GM18502 (cell line): ENCODE results near the gene MAGEA11.
"Not testable (repeated sequence)": the region's sequence is repeated elsewhere in the genome, so short reads cannot be mapped to it uniquely, and the experiment has no call there.

ENCODE experiments used
- ATAC-seq: cut with Tn5 transposase; IDR thresholded peaks from one replicate; pipeline ENCODE4 v1.9.1; 2021; ENCODE audit warnings: mild to moderate bottlenecking; ENCODE audit not compliant: unreplicated experiment, poor library complexity

The MAGEA11 gene

DNA sequence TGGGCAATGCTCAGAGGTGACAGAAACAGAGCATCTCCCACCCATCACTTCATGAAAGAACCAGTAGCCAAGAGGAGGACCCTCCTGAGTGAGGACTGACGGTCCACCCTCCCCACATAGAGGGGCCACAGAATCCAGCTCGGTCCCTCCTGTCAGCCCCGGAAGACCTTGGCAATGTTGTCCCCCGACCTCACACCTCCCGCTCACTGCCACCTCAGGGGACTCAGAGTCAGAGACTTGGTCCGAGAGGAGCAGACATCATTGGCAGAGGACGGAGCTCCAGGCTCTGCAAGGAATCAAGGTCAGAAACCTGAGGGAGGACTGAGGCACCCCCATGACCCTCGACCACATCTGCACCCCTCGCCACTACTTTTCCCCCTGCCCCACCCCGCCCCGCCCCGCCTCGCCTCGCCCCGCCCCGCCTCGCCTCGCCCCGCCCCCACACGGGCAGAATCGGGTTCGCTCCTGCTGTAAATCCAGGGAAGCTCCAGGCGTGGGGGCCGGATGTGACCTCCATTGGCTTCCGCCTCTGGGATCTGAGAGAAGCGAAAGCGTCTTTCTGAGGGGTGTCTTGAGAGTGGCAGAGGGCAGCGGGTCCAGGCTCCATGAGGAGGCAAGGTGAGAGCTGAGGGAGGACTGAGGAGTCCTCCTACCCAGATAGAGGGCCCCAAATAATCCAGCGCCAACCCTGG, at the start of gene MAGEA11:
Gene MAGEA11 (plus strand): TSS at position 516 of the 692 bp plus-strand sequence. CDS start 1,100 bp downstream, outside the sequence.
- no peak for ATAC-seq

DNA sequence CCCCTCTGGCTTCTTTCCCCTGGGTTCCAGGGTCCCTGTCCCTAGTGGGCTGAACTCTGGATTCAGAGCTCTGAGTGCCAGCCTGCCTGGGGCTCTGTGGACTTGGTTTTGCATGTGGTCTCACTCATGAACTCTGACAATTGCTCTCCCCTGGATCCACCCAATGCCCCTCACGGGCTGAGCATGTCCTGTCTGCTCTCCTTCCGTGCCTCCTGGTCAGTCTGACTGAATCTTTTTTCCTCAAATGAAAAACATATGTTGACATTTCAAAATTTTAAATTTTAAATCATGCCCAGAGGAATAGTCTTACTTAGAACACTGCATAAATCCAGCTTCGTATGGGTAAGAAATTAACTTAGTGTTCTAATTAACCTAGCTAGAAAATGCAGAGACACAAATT, 36.8 kb upstream of the MAGEA11 start:
- not testable (repeated sequence) for ATAC-seq

DNA sequence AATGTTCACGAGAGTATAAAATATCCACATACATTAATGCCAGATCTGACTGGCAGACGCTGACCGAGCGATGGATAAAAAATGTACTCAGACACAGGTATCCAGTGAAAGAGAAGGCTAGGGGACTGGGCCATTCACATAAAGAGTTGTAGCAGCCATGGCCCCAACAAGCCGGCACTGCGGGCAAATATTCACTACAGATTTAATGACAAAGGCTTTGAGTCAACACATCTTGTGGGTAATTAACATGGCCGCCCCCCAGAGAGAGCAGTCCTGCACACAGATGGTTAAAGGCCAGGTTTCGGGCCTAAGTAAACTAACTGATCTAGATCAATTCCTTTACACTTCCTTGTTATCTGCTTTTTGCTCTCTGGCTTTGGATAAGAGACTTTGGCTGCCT, 36.3 kb upstream of the MAGEA11 start:
- not testable (repeated sequence) for ATAC-seq

DNA sequence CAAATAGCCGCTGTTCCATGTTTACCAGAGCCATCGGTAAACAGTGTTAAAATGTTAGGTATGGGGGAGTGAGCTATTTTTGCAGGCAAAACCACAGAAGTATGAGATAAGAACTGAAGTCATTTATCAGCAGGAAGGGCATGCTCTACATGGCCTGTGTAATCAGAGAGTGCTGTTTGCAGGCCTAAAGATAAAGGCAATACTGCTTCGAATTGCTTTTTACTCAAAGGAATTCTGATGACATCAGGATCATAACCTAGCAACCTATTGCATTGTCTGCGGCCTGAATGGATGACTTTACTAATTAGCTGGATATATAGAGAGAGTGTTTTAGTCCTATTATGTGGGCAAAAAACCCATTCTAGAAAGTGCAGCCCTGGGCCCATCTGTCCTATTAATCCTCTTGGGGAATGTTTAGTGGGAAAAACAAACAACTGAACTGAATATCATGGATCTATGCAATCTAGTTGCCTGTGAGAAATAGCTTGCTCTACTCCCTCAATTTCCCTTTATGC, 32.6 kb upstream of the MAGEA11 start:
- ATAC-seq, result not testable (repeated sequence)

- no peak for ATAC-seq
Measured at GRCh38 chrX:149681182-149681581, 30.7 kb upstream of the MAGEA11 start.

GRCh38 chrX:149682031-149682430, 29.8 kb upstream of the MAGEA11 start:
- ATAC-seq, result no peak

DNA sequence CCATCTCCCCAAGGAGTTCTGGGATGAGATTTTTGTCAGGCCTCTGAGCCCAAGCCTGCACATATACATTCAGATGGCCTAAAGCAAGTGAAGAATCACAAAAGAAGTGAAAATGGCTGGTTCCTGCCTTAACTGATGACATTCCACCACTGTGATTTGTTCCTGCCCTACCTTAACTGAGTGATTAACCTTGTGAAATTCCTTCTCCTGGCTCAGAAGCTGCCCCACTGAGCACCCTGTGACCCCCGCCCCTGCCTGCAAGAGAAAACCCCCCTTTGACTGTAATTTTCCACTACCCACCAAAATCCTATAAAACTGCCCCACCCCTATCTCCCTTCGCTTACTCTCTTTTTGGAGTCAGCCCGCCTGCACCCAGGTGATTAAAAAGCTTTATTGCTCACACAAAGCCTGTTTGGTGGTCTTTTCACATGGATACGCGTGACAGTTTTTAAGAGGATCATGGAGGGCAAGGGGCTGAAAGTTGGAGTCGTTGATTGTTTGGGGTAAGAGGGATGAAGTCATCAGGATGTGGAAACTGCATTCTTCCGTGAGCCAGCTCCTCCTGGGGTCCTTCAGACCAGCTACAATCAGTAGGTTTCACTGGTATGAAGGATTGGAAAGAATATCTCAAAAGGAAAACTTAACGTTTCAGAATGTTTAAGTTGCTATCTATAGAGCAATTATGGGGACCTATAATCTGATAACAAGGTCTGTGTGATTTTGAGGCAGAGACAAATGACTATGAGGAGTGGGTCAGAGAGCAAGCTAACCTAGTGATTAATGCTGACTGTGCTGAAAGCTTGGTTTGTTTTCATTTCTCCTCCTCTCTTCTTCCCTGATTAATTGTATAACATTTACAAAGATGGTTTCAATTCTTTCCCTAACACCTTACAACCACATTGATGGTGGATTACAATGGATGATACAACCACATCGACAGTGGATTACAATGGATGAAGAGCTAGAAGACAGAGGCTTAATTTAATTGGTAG, 28.6 kb upstream of the MAGEA11 start:
- no peak for ATAC-seq

- ATAC-seq, result no peak
Measured at GRCh38 chrX:149683966-149684730, 27.7 kb upstream of the MAGEA11 start.

- ATAC-seq, result no peak
Measured at GRCh38 chrX:149687991-149688390, 23.9 kb upstream of the MAGEA11 start.

DNA sequence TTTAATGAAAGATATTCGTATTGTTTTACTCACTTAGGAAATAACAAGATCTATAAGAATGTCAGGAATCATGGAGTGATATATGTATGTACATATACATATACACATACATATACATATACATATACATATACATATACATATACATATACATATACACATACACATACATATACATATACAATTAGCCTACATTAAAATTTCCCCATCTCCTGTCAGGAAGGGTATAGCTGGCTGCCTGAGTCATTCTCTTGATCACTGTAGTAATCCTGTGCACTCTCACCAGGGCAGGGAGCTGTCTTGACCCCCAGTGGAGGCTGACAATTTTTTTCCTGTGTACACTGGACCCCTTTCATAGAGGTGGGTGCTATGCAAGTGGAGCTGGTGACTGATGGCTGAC, 23.3 kb upstream of the MAGEA11 start:
- ATAC-seq, result no peak

GRCh38 chrX:149691794-149692193, 20.1 kb upstream of the MAGEA11 start:
- ATAC-seq, result no peak

DNA sequence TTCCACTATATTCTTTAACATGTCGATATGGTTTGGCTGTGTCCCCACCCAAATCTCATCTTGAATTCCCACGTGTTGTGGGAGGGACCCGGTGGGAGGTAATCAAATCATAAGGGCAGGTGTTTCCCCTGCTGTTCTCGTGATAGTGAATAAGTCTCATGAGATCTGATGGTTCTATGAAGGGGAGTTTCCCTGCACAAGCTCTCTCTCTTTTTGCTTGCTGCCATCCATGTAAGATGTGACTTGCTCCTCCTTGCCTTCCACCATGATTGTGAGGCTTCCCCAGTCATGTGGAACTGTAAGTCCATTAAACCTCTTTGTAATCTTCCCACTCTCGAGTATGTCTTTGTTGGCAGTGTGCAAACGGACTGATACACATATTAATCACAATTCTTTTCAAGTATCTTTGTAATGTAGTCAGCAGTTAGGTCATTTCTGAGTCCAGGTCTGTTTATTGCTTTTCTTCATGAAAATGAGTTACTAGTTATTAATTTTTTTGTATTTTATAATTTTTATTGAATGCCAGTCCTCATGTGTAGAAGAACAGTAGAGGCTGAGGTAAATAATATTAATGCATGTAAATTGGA, 19.1 kb upstream of the MAGEA11 start:
- ATAC-seq, result not testable (repeated sequence)

DNA sequence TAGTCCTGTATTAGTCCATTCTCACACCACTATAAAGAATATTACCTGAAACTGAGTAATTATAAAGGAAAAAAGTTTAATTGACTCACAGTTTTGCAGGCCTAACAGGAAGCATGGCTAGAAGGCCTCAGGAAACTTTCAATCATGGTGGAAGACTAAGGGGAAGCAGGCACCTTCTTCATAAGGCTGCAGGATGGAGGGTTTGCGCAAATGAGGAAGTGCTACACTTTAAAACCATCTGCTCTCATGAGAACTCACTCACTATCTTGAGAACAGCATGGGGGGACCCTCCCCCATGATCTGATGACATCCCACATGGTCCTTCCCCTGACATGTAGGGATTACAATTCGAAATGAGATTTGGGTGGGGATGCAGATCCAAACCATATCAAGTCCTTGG, 12.1 kb upstream of the MAGEA11 start:
- ATAC-seq, result no peak

- ATAC-seq, result no peak
Measured at GRCh38 chrX:149704664-149705063, 7.2 kb upstream of the MAGEA11 start.

GRCh38 chrX:149707147-149707901, 4.5 kb upstream of the MAGEA11 start:
- ATAC-seq, result no peak

DNA sequence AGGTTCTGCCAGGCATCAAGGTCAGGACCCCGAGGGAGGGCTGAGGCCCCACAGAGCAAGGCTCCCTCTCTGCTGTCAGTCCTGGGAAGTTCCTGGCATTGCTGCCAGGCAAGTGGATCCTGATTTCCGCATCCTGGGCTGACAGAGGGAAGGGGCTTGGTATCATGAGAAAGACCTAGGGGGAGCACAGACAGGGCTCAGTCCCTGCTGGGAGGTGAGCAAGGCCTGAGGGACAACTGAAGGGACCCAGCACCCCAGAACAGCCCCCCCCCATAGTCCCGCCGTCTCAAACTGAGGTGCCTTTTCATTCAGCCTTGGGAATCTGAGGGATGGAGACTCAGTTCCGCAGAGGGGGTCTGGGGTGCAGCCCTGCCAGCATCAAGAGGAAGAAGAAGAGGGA, 971 bp downstream of the MAGEA11 start:
- ATAC-seq, result no peak

DNA sequence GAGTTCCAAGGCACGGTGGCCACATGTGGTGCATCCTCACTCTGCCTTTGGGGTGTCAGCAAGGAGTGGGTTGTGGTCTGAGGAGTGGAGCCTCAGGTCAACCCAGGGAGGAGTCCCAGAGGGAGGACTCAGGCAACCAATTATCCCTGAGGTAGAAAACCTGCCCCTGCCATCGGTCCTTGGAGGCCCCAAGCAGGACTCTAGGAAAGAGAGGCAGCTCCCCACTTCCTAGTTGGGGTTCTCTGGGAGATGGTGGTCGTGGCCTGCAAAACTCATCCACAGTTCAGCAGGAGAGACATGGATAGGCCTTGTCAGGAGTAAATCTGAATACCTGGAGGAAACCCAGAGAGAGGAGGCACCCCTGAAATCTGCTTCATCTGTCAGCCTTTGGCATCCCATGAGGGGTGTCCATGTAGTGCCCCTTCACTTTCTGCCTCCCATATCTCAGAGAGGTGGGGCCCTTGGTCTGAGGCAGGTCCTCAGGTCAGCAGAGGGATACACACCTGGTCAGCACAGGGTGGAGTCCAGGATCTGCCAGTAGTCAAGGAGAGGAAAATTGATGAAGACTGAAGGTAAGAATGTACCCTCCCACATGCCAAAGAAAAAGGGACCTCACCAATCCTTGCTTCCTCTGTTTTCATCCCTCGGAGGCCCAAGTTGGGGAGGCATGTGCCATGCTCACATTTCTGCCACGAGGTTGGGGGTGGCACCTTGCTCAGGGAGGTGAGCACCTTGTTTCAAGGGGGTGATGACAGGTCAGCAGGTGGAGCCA, 1.6 kb downstream of the MAGEA11 start:
- no peak for ATAC-seq

- ATAC-seq, result peak; percentile 72
Measured at GRCh38 chrX:149715468-149715867, 3.6 kb downstream of the MAGEA11 start.

DNA sequence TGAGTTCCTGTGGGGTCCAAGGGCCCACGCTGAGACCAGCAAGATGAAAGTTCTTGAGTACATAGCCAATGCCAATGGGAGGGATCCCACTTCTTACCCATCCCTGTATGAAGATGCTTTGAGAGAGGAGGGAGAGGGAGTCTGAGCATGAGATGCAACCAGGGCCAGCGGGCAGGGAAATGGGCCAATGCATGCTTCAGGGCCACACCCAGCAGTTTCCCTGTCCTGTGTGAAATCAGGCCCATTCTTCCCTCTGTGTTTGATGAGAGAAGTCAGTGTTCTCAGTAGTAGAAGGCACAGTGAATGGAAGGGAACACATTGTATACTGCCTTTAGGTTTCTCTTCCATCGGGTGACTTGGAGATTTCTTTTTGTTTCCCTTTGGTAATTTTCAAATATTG, 4.8 kb downstream of the MAGEA11 start:
- ATAC-seq, result no peak
